ENCODE results near the gene WHRN. TPM values are rescaled to one million over a fixed set of nuclear protein-coding genes. Genes with fewer than 3 reads are reported as not detected.

The WHRN gene
- total and polyA plus RNA-seq, 2 of the 13 experiments (the other 11 are each of a cell fraction or from before 2014, with no cell fraction given): 2.3 to 5.3 TPM

DNA sequence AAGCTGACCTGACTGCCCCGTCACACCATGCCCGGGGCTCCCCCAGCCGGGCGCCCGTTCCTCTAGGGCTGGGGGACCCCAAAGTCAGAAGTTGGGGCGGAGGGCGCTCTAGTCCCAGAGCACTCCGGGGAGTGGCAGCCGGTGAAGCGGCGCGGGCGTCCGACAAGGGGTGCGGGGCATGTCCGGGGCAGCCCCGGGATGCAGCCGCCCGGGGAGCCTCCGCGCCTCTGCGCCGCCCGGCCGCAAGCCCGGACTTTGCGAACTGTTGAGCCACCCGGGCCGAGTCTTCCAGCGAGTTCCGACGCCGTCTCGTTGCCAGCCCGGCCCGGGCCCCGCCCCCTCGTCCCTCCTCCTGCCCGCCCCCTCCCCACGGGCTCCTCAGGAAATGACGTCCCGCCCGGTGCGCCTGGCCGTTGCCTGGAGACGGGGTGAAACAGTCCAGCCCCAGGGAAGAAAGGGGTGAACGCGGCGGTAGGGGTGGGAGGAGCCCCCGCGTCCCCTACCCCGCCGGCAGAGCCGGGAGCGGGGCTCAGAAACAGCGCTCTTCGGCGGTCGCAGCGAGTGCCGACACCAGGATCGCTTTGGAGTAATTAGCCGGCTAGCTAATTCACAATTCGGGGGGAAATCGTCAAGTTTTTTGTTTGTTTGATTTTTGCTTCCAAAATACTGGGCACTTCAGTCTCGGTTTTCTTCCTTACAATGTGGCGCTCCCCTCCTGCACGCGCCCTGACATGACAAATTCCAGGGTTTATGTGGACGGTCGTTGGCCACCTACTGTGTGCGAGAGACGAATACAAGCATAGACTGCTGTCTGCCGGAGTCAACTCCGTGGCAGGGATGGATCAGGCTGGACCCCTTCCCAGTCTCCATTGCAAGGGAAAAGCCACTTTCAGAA, at the start of gene WHRN (continued):
- TF ChIP-seq SAFB2 (CRISPR knock-in tag; IDR thresholded peaks at IDR 0.05; ENCODE audit: borderline replicate concordance, low read depth): no peak
- no peak for TF ChIP-seq HNRNPH1 (optimal IDR thresholded peaks at IDR 0.05; ENCODE audit: low read depth, low read length)
- no peak for TF ChIP-seq CBX2 (IDR thresholded peaks at IDR 0.05; ENCODE audit: low read depth, low read length)
- no peak for TF ChIP-seq CBX2 (CRISPR knock-in tag; IDR thresholded peaks at IDR 0.05; ENCODE audit: low read depth)
- TF ChIP-seq HNF4G (IDR thresholded peaks at IDR 0.05; ENCODE audit: borderline replicate concordance, low read depth, low read length): no peak
- TF ChIP-seq HNF4G (CRISPR knock-in tag; IDR thresholded peaks at IDR 0.05; ENCODE audit: borderline replicate concordance, low read depth): no peak
- TF ChIP-seq HNF4A (CRISPR knock-in tag; IDR thresholded peaks at IDR 0.05): no peak
- TF ChIP-seq, protein P1, sequence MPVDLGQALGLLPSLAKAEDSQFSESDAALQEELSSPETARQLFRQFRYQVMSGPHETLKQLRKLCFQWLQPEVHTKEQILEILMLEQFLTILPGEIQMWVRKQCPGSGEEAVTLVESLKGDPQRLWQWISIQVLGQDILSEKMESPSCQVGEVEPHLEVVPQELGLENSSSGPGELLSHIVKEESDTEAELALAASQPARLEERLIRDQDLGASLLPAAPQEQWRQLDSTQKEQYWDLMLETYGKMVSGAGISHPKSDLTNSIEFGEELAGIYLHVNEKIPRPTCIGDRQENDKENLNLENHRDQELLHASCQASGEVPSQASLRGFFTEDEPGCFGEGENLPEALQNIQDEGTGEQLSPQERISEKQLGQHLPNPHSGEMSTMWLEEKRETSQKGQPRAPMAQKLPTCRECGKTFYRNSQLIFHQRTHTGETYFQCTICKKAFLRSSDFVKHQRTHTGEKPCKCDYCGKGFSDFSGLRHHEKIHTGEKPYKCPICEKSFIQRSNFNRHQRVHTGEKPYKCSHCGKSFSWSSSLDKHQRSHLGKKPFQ (CRISPR knock-in tag; IDR thresholded peaks at IDR 0.05; ENCODE audit: insufficient replicate concordance): no peak
- no peak for TF ChIP-seq ZNF337 (CRISPR knock-in tag; IDR thresholded peaks at IDR 0.05; ENCODE audit: borderline replicate concordance, low read depth)
- TF ChIP-seq, protein P2, sequence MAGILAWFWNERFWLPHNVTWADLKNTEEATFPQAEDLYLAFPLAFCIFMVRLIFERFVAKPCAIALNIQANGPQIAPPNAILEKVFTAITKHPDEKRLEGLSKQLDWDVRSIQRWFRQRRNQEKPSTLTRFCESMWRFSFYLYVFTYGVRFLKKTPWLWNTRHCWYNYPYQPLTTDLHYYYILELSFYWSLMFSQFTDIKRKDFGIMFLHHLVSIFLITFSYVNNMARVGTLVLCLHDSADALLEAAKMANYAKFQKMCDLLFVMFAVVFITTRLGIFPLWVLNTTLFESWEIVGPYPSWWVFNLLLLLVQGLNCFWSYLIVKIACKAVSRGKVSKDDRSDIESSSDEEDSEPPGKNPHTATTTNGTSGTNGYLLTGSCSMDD (CRISPR knock-in tag; IDR thresholded peaks at IDR 0.05): no peak
- TF ChIP-seq, protein P3, sequence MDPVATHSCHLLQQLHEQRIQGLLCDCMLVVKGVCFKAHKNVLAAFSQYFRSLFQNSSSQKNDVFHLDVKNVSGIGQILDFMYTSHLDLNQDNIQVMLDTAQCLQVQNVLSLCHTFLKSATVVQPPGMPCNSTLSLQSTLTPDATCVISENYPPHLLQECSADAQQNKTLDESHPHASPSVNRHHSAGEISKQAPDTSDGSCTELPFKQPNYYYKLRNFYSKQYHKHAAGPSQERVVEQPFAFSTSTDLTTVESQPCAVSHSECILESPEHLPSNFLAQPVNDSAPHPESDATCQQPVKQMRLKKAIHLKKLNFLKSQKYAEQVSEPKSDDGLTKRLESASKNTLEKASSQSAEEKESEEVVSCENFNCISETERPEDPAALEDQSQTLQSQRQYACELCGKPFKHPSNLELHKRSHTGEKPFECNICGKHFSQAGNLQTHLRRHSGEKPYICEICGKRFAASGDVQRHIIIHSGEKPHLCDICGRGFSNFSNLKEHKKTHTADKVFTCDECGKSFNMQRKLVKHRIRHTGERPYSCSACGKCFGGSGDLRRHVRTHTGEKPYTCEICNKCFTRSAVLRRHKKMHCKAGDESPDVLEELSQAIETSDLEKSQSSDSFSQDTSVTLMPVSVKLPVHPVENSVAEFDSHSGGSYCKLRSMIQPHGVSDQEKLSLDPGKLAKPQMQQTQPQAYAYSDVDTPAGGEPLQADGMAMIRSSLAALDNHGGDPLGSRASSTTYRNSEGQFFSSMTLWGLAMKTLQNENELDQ (CRISPR knock-in tag; IDR thresholded peaks at IDR 0.05; ENCODE audit: borderline replicate concordance): no peak
- no peak for TF ChIP-seq ZNF136 (CRISPR knock-in tag; IDR thresholded peaks at IDR 0.05; ENCODE audit: low read depth)
- TF ChIP-seq, protein P4, sequence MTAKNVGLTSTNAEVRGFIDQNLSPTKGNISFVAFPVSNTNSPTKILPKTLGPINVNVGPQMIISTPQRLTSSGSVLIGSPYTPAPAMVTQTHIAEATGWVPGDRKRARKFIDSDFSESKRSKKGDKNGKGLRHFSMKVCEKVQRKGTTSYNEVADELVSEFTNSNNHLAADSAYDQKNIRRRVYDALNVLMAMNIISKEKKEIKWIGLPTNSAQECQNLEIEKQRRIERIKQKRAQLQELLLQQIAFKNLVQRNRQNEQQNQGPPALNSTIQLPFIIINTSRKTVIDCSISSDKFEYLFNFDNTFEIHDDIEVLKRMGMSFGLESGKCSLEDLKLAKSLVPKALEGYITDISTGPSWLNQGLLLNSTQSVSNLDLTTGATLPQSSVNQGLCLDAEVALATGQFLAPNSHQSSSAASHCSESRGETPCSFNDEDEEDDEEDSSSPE (CRISPR knock-in tag; IDR thresholded peaks at IDR 0.05): no peak
- no peak for TF ChIP-seq ADNP (CRISPR knock-in tag; IDR thresholded peaks at IDR 0.05)
- TF ChIP-seq ZNF552 (CRISPR knock-in tag; IDR thresholded peaks at IDR 0.05; ENCODE audit: borderline replicate concordance): no peak
- no peak for TF ChIP-seq TBX3 (IDR thresholded peaks at IDR 0.05; ENCODE audit: borderline replicate concordance)
- TF ChIP-seq ZNF792 (CRISPR knock-in tag; IDR thresholded peaks at IDR 0.05): no peak
- TF ChIP-seq RBFOX2 (IDR thresholded peaks at IDR 0.05; ENCODE audit: low read depth, low read length): peak; percentile 74
- TF ChIP-seq ZFP82 (CRISPR knock-in tag; IDR thresholded peaks at IDR 0.05; ENCODE audit: borderline replicate concordance): no peak
- TF ChIP-seq HDAC6 (IDR thresholded peaks at IDR 0.05; ENCODE audit: low read depth, low read length): no peak
- TF ChIP-seq, protein P5, sequence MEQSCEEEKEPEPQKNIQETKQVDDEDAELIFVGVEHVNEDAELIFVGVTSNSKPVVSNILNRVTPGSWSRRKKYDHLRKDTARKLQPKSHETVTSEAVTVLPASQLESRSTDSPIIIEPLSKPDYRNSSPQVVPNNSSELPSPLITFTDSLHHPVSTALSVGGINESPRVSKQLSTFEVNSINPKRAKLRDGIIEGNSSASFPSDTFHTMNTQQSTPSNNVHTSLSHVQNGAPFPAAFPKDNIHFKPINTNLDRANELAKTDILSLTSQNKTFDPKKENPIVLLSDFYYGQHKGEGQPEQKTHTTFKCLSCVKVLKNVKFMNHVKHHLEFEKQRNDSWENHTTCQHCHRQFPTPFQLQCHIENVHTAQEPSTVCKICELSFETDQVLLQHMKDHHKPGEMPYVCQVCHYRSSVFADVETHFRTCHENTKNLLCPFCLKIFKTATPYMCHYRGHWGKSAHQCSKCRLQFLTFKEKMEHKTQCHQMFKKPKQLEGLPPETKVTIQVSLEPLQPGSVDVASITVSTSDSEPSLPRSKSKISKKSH (CRISPR knock-in tag; IDR thresholded peaks at IDR 0.05; ENCODE audit: borderline replicate concordance): no peak

Data from HepG2 (cell line).